PC-3 (cell line): ENCODE results near the gene SSC4D.
"Not testable (repeated sequence)": the region's sequence is repeated elsewhere in the genome, so short reads cannot be mapped to it uniquely, and the experiment has no call there.

Experiments used
- EZH2 ChIP-seq: fragments of 300-600 bp; sonication (generic); IDR thresholded peaks from one replicate; pipeline ENCODE4 v1.6.1; 2017; ENCODE audit warnings: antibody characterized with exemption, mild to moderate bottlenecking, low read length; ENCODE audit not compliant: unreplicated experiment
- TF ChIP-seq, protein P1 (sequence below): fragments of 300-600 bp; sonication (generic); conservative IDR thresholded peaks from 2 replicates; pipeline ENCODE4 v1.5.1; 2017; ENCODE audit warnings: antibody characterized with exemption, low read depth, mild to moderate bottlenecking, low read length

- TF ChIP-seq, protein P1, sequence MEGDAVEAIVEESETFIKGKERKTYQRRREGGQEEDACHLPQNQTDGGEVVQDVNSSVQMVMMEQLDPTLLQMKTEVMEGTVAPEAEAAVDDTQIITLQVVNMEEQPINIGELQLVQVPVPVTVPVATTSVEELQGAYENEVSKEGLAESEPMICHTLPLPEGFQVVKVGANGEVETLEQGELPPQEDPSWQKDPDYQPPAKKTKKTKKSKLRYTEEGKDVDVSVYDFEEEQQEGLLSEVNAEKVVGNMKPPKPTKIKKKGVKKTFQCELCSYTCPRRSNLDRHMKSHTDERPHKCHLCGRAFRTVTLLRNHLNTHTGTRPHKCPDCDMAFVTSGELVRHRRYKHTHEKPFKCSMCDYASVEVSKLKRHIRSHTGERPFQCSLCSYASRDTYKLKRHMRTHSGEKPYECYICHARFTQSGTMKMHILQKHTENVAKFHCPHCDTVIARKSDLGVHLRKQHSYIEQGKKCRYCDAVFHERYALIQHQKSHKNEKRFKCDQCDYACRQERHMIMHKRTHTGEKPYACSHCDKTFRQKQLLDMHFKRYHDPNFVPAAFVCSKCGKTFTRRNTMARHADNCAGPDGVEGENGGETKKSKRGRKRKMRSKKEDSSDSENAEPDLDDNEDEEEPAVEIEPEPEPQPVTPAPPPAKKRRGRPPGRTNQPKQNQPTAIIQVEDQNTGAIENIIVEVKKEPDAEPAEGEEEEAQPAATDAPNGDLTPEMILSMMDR = peak; percentile 42
- TF ChIP-seq EZH2 = not testable (repeated sequence)
Observed at GRCh38 chr7:76437873-76438272, 28.4 kb upstream of the SSC4D start.
